Activated T-helper 17 cell treated with anti-CD3 and anti-CD28 coated beads, Interleukin-2, amount 50 U/mL, for 72 hours (primary cell): ENCODE data around the gene FOXRED1. TPM values are rescaled to one million over a fixed set of nuclear protein-coding genes. Genes with fewer than 3 reads are reported as not detected.
"Not testable (repeated sequence)": the region's sequence is repeated elsewhere in the genome, so short reads cannot be mapped to it uniquely, and the experiment has no call there.

Source experiments
- ATAC-seq: fragments of 150-1000 bp; cut with Tn5 transposase; replicated peaks from 2 replicates; pipeline ENCODE4 v1.10.0; 2021; ENCODE audit warnings: mild to moderate bottlenecking, moderate library complexity
- H3K27ac Mint-ChIP-seq: one replicate; pipeline ENCODE4 v1.8.0; 2022; ENCODE audit warnings: mixed read lengths
- H3K27me3 Mint-ChIP-seq: one replicate; pipeline ENCODE4 v1.8.0; 2022; ENCODE audit warnings: mixed read lengths
- H3K36me3 Mint-ChIP-seq: one replicate; pipeline ENCODE4 v1.8.0; 2022; ENCODE audit warnings: low read depth, mild to moderate bottlenecking, mixed read lengths
- H3K4me1 Mint-ChIP-seq: one replicate; pipeline ENCODE4 v1.8.0; 2022; ENCODE audit warnings: mixed read lengths
- H3K4me3 Mint-ChIP-seq: one replicate; pipeline ENCODE4 v1.8.0; 2022; ENCODE audit warnings: mild to moderate bottlenecking, mixed read lengths
- H3K9me3 Mint-ChIP-seq: one replicate; pipeline ENCODE4 v1.8.0; 2022; ENCODE audit warnings: mixed read lengths
- total RNA-seq, 2 donors: library from RNA; stranded (reverse); gene quantifications; one replicate each; pipeline ENCODE4 v1.2.3, GENCODE V29; 2022

Gene FOXRED1
- total RNA-seq, 2 donors from 2014 or later = 34.6 to 47.1 TPM

GRCh38 chr11:126282736-126283591 lies 14.0 kb downstream of the FOXRED1 start, which contains the start of gene TIRAP:
TSS of gene TIRAP (plus strand) at chr11:126283093. CDS start at chr11:126290895, 7,802 bp downstream.
- Mint-ChIP-seq H3K27me3 (no peaks in the 10 kb centered on the region), H3K36me3 (peaks cover 19% of the 10 kb centered on the region), H3K9me3 (no peaks in the 10 kb centered on the region), H3K4me3 (peak within 1 kb of the TSS; percentile 97), H3K4me1 (peaks cover 23% of the 10 kb centered on the region), H3K27ac (peak within 1 kb of the TSS; percentile 98)
- ATAC-seq = peak; percentile 75

GRCh38 chr11:126284829-126285228 lies 15.9 kb downstream of the FOXRED1 start:
- Mint-ChIP-seq H3K27ac (peak overlapping the region; percentile 81), H3K27me3 (no peaks in the 10 kb centered on the region), H3K4me3 (peak overlapping the region; percentile 97), H3K9me3 (no peaks in the 10 kb centered on the region), H3K4me1 (peaks cover 23% of the 10 kb centered on the region), H3K36me3 (peaks cover 24% of the 10 kb centered on the region)
- peak; percentile 73 for ATAC-seq

GRCh38 chr11:126288237-126288636 lies 19.3 kb downstream of the FOXRED1 start:
- Mint-ChIP-seq H3K4me1 (peaks cover 13% of the 10 kb centered on the region), H3K27ac (no peak overlapping the region), H3K27me3 (no peaks in the 10 kb centered on the region), H3K36me3 (peaks cover 51% of the 10 kb centered on the region), H3K4me3 (no peak overlapping the region), H3K9me3 (no peaks in the 10 kb centered on the region)
- no peak for ATAC-seq

- ATAC-seq = no peak
- peaks cover 11% of the 10 kb centered on the region for H3K4me1 Mint-ChIP-seq
- no peaks in the 10 kb centered on the region for H3K9me3 Mint-ChIP-seq
- H3K36me3 Mint-ChIP-seq = peaks cover 59% of the 10 kb centered on the region
- no peaks in the 10 kb centered on the region for H3K27me3 Mint-ChIP-seq
- H3K27ac Mint-ChIP-seq = no peak overlapping the region
- H3K4me3 Mint-ChIP-seq = no peak overlapping the region
Observed at GRCh38 chr11:126290887-126291286, 21.9 kb downstream of the FOXRED1 start.

- H3K27ac Mint-ChIP-seq = peak overlapping the region; percentile 74
- peaks cover 11% of the 10 kb centered on the region for H3K4me1 Mint-ChIP-seq
- ATAC-seq = peak; percentile 87
- no peak overlapping the region for H3K4me3 Mint-ChIP-seq
- H3K27me3 Mint-ChIP-seq = no peaks in the 10 kb centered on the region
- H3K9me3 Mint-ChIP-seq = no peaks in the 10 kb centered on the region
- H3K36me3 Mint-ChIP-seq = peaks cover 70% of the 10 kb centered on the region
Observed at GRCh38 chr11:126293726-126294125, 24.8 kb downstream of the FOXRED1 start.

GRCh38 chr11:126297004-126297403 lies 28.1 kb downstream of the FOXRED1 start:
- Mint-ChIP-seq H3K36me3 (peaks cover 53% of the 10 kb centered on the region), H3K27me3 (no peaks in the 10 kb centered on the region), H3K4me3 (no peak overlapping the region), H3K9me3 (no peaks in the 10 kb centered on the region), H3K4me1 (peaks cover 11% of the 10 kb centered on the region), H3K27ac (peak overlapping the region; percentile 12)
- ATAC-seq = no peak

- Mint-ChIP-seq H3K27ac (peak within 1 kb of the TSS; percentile 97), H3K4me3 (peak within 1 kb of the TSS; percentile 99), H3K27me3 (no peaks in the 10 kb centered on the region), H3K4me1 (peaks cover 16% of the 10 kb centered on the region), H3K9me3 (no peaks in the 10 kb centered on the region), H3K36me3 (peaks cover 60% of the 10 kb centered on the region)
- ATAC-seq = peak; percentile 95
Observed at GRCh38 chr11:126303623-126304456, 34.9 kb downstream of the FOXRED1 start, which contains the start of gene DCPS. TSS of gene DCPS (plus strand) at chr11:126304060. CDS start at chr11:126304081, 21 bp downstream.

GRCh38 chr11:126304457-126305075 lies 35.6 kb downstream of the FOXRED1 start:
- Mint-ChIP-seq H3K4me1 (peaks cover 16% of the 10 kb centered on the region), H3K36me3 (peaks cover 60% of the 10 kb centered on the region), H3K9me3 (no peaks in the 10 kb centered on the region), H3K27me3 (no peaks in the 10 kb centered on the region), H3K27ac (peak overlapping the region; percentile 97), H3K4me3 (peak overlapping the region; percentile 99)
- peak; percentile 33 for ATAC-seq

GRCh38 chr11:126305699-126306098 lies 36.7 kb downstream of the FOXRED1 start:
- peak overlapping the region; percentile 99 for H3K4me3 Mint-ChIP-seq
- peaks cover 71% of the 10 kb centered on the region for H3K36me3 Mint-ChIP-seq
- H3K27ac Mint-ChIP-seq = peak overlapping the region; percentile 65
- H3K27me3 Mint-ChIP-seq = no peaks in the 10 kb centered on the region
- peaks cover 22% of the 10 kb centered on the region for H3K4me1 Mint-ChIP-seq
- H3K9me3 Mint-ChIP-seq = no peaks in the 10 kb centered on the region
- peak; percentile 61 for ATAC-seq

- no peaks in the 10 kb centered on the region for H3K27me3 Mint-ChIP-seq
- H3K9me3 Mint-ChIP-seq = no peaks in the 10 kb centered on the region
- H3K27ac Mint-ChIP-seq = no peak overlapping the region
- H3K4me1 Mint-ChIP-seq = peaks cover 29% of the 10 kb centered on the region
- peaks cover 80% of the 10 kb centered on the region for H3K36me3 Mint-ChIP-seq
- no peak overlapping the region for H3K4me3 Mint-ChIP-seq
- no peak for ATAC-seq
Observed at GRCh38 chr11:126307706-126308105, 38.8 kb downstream of the FOXRED1 start.

- ATAC-seq = no peak
- no peaks in the 10 kb centered on the region for H3K9me3 Mint-ChIP-seq
- H3K36me3 Mint-ChIP-seq = peaks cover 80% of the 10 kb centered on the region
- no peaks in the 10 kb centered on the region for H3K27me3 Mint-ChIP-seq
- no peak overlapping the region for H3K4me3 Mint-ChIP-seq
- no peak overlapping the region for H3K27ac Mint-ChIP-seq
- peaks cover 29% of the 10 kb centered on the region for H3K4me1 Mint-ChIP-seq
Observed at GRCh38 chr11:126308271-126308671, 39.3 kb downstream of the FOXRED1 start.

GRCh38 chr11:126308771-126309170 lies 39.8 kb downstream of the FOXRED1 start:
- not testable (repeated sequence) for H3K9me3 Mint-ChIP-seq, H3K27ac Mint-ChIP-seq, ATAC-seq, H3K4me3 Mint-ChIP-seq, H3K27me3 Mint-ChIP-seq
- Mint-ChIP-seq H3K36me3 (peaks cover 80% of the 10 kb centered on the region), H3K4me1 (peaks cover 29% of the 10 kb centered on the region)

- ATAC-seq = peak; percentile 68
- Mint-ChIP-seq H3K9me3 (no peaks in the 10 kb centered on the region), H3K36me3 (peaks cover 80% of the 10 kb centered on the region), H3K4me1 (peaks cover 24% of the 10 kb centered on the region), H3K27me3 (no peaks in the 10 kb centered on the region), H3K4me3 (no peak overlapping the region), H3K27ac (peak overlapping the region; percentile 13)
Observed at GRCh38 chr11:126310200-126310991, 41.4 kb downstream of the FOXRED1 start.

- no peak for ATAC-seq
- H3K27me3 Mint-ChIP-seq = no peaks in the 10 kb centered on the region
- H3K36me3 Mint-ChIP-seq = peaks cover 80% of the 10 kb centered on the region
- no peaks in the 10 kb centered on the region for H3K9me3 Mint-ChIP-seq
- H3K27ac Mint-ChIP-seq = no peak overlapping the region
- H3K4me3 Mint-ChIP-seq = no peak overlapping the region
- H3K4me1 Mint-ChIP-seq = peaks cover 19% of the 10 kb centered on the region
Observed at GRCh38 chr11:126310992-126311310, 42.0 kb downstream of the FOXRED1 start.
